ENCODE results near the gene KIF18A. TPM values are rescaled to one million over a fixed set of nuclear protein-coding genes. Genes with fewer than 3 reads are reported as not detected.
"Not testable (repeated sequence)": the region's sequence is repeated elsewhere in the genome, so short reads cannot be mapped to it uniquely, and the experiment has no call there.

The KIF18A gene
- 21.4 and 32.7 TPM in 2 replicates for total RNA-seq (2014; rRNA removed; shearing (Covaris generic))

- peak within 1 kb of the TSS; percentile 62 for H3K4me3 ChIP-seq (ENCODE audit: insufficient read depth, low read depth, low read length)
- peak; percentile 81 for DNase-seq
Measured at GRCh38 chr11:28107750-28108618, at the start of gene KIF18A, which contains the start of gene METTL15. Gene KIF18A (minus strand): TSS chr11:28108156. CDS start chr11:28097947, 10,209 bp downstream. Gene METTL15 (plus strand): TSS chr11:28108388. CDS start chr11:28113335, 4,947 bp downstream.

GRCh38 chr11:28153586-28153985 is 45.6 kb upstream of the KIF18A start:
- no peak overlapping the region for H3K4me3 ChIP-seq (ENCODE audit: insufficient read depth, low read depth, low read length)
- DNase-seq, result no peak
- H3K36me3 ChIP-seq (replicated peaks; ENCODE audit: control insufficient read depth, insufficient read depth, low read length), result no peaks in the 10 kb centered on the region
- H3K27me3 ChIP-seq (ENCODE audit: control insufficient read depth, insufficient read depth, low read length), result no peaks in the 10 kb centered on the region

More at GRCh38 chr11:28107750-28108618, at the start of gene KIF18A, which contains the start of gene METTL15:
- Histone ChIP-seq H3K36me3 (replicated peaks; ENCODE audit: control insufficient read depth, insufficient read depth, low read length) (no peaks in the 10 kb centered on the region), H3K27me3 (ENCODE audit: control insufficient read depth, insufficient read depth, low read length) (no peaks in the 10 kb centered on the region)

GRCh38 chr11:28152743-28153142 is 44.8 kb upstream of the KIF18A start:
- H3K27me3 ChIP-seq (ENCODE audit: control insufficient read depth, insufficient read depth, low read length), result no peaks in the 10 kb centered on the region
- no peak overlapping the region for H3K4me3 ChIP-seq (ENCODE audit: insufficient read depth, low read depth, low read length)
- no peaks in the 10 kb centered on the region for H3K36me3 ChIP-seq (replicated peaks; ENCODE audit: control insufficient read depth, insufficient read depth, low read length)
- DNase-seq, result no peak

DNA sequence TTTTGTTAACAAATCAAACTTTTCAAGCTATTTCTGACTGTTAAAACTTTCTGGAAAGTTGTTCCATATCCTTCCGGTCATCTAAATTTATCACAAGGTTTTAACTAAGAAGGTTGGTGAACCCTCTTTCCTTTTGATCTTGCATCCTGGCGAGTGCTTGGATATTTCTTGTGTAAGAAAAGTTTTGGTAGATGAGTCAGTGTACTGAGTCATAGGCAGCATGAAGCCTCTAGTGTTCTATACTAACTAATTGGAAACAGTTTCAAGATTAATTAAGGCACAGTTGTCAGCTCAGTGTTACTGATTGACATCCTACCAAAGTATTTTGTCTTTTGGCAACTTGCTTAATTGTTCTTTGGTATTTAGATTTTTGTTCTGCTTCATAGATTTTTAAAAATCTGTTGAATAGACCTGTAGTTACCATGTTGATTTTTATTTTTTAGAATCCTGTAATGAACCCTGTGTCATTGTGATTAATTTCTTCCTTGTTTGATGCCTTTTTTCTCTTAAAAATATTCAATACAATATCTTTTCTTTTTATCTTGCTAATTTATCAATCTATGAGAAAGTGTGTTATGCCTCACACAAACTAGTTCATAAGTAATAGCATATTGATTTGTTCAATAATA is 38.3 kb upstream of the KIF18A start:
- H3K36me3 ChIP-seq (replicated peaks; ENCODE audit: control insufficient read depth, insufficient read depth, low read length), result no peaks in the 10 kb centered on the region
- DNase-seq, result no peak

GRCh38 chr11:28144808-28145207 is 36.9 kb upstream of the KIF18A start:
- Histone ChIP-seq H3K4me3 (ENCODE audit: insufficient read depth, low read depth, low read length) (no peak overlapping the region), H3K27me3 (ENCODE audit: control insufficient read depth, insufficient read depth, low read length) (no peaks in the 10 kb centered on the region), H3K36me3 (replicated peaks; ENCODE audit: control insufficient read depth, insufficient read depth, low read length) (no peaks in the 10 kb centered on the region)
- no peak for DNase-seq

More for the DNA sequence above, 38.3 kb upstream of the KIF18A start:
- Histone ChIP-seq H3K27me3 (ENCODE audit: control insufficient read depth, insufficient read depth, low read length) (no peaks in the 10 kb centered on the region), H3K4me3 (ENCODE audit: insufficient read depth, low read depth, low read length) (no peak overlapping the region)

GRCh38 chr11:28142724-28143123 is 34.8 kb upstream of the KIF18A start:
- Histone ChIP-seq H3K36me3 (replicated peaks; ENCODE audit: control insufficient read depth, insufficient read depth, low read length) (no peaks in the 10 kb centered on the region), H3K4me3 (ENCODE audit: insufficient read depth, low read depth, low read length) (no peak overlapping the region), H3K27me3 (ENCODE audit: control insufficient read depth, insufficient read depth, low read length) (no peaks in the 10 kb centered on the region)
- DNase-seq, result no peak

DNA sequence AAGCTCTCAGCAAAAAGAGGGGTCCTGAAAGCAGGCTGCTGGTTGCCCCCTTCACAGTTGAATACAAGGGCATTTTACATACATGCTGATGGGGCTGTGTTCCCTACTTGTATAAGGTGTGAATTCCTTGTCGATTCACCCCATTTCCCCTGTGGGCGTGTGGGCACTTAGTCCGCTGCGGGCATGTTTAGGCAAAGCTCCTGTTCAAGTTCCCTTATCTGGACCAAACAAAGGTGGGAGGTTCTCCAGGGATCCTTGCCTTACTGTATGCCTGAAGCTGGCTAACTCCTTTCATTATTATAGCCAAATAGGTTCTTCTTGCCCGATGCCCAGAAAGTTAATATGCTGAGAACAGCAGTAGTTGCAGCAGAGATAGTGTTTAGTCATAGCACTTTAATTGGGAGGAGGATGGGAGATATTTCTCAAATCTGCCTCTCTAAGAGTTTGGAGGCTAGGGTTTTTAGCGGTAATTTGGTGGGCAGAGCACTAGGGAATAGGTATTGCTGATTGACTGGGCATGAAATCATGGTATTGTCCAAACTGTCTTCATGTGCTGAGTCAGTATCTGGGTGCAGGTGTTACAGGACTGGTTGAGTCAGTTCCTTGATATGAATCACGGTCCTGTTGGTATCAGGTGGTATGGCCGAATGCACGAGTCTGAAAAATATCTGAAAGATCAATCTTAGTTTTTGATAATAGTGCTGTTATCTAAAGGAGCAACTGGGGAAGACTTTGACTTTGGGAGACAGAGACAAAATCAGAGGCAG is 32.9 kb upstream of the KIF18A start:
- Histone ChIP-seq H3K4me3 (ENCODE audit: insufficient read depth, low read depth, low read length) (no peak overlapping the region), H3K27me3 (ENCODE audit: control insufficient read depth, insufficient read depth, low read length) (no peaks in the 10 kb centered on the region), H3K36me3 (replicated peaks; ENCODE audit: control insufficient read depth, insufficient read depth, low read length) (no peaks in the 10 kb centered on the region; the same call in 1 of the 2 replicates)
- DNase-seq, result no peak

DNA sequence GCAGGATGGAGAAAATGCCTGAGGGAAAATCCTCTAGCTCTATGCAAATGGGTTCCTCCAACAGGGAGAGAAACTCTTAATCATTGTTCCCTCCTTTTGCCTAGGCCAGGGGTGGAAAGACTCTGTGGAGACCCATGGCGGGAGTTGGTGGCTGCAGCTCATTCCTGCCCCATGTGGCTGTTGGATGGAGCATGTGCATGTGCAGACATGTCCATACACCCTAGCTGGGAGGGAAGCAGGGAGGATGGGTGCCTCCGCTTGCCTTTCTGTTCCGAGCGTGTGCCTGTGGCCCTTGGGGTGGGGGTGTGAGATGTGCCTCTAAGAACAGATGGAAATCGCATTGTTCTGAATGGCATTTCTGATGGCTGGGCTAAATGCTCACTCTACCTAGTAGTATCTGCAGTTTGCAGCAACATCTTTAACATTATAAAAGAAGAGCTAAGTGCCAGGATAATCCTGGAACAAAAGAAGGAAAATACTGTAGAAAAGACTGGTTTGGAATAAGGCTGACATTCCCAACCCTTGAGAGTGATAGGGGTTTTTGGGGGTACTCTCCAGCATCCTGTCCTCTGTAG is 32.0 kb upstream of the KIF18A start:
- H3K36me3 ChIP-seq (replicated peaks; ENCODE audit: control insufficient read depth, insufficient read depth, low read length), result no peaks in the 10 kb centered on the region; the same call in 1 of the 2 replicates
- no peaks in the 10 kb centered on the region for H3K27me3 ChIP-seq (ENCODE audit: control insufficient read depth, insufficient read depth, low read length)
- no peak overlapping the region for H3K4me3 ChIP-seq (ENCODE audit: insufficient read depth, low read depth, low read length)
- no peak for DNase-seq

- Histone ChIP-seq H3K27me3 (ENCODE audit: control insufficient read depth, insufficient read depth, low read length) (no peaks in the 10 kb centered on the region), H3K4me3 (ENCODE audit: insufficient read depth, low read depth, low read length) (no peak overlapping the region), H3K36me3 (replicated peaks; ENCODE audit: control insufficient read depth, insufficient read depth, low read length) (peaks cover 1% of the 10 kb centered on the region; the same call in 1 of the 2 replicates)
- no peak for DNase-seq
Measured at GRCh38 chr11:28137832-28138231, 29.9 kb upstream of the KIF18A start.

DNA sequence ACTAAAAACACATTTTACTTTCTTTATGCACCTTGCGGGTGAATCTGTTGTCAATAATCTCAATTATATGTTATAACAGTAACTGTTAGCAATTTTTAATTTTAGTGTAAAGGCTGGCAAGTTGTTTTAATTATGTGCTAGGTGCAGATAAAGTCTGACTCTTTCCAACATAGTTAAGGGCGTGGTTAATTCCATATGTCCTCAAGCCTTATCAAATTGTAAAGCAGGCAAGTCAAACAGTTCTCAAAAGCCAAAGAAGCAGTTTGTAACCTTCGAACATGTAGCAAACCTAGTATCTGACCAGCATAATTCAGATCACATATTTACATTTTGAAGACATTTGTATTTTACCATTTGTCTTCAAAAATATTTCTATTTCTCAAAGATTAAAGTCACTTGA is 29.4 kb upstream of the KIF18A start:
- Histone ChIP-seq H3K4me3 (ENCODE audit: insufficient read depth, low read depth, low read length) (no peak overlapping the region), H3K36me3 (replicated peaks; ENCODE audit: control insufficient read depth, insufficient read depth, low read length) (peaks cover 1% of the 10 kb centered on the region; the same call in 1 of the 2 replicates), H3K27me3 (ENCODE audit: control insufficient read depth, insufficient read depth, low read length) (no peaks in the 10 kb centered on the region)
- no peak for DNase-seq

- not testable (repeated sequence) for H3K4me3 ChIP-seq (ENCODE audit: insufficient read depth, low read depth, low read length); H3K36me3 ChIP-seq (replicated peaks; ENCODE audit: control insufficient read depth, insufficient read depth, low read length); DNase-seq; H3K27me3 ChIP-seq (ENCODE audit: control insufficient read depth, insufficient read depth, low read length)
Measured at GRCh38 chr11:28136157-28136556, 28.2 kb upstream of the KIF18A start.

DNA sequence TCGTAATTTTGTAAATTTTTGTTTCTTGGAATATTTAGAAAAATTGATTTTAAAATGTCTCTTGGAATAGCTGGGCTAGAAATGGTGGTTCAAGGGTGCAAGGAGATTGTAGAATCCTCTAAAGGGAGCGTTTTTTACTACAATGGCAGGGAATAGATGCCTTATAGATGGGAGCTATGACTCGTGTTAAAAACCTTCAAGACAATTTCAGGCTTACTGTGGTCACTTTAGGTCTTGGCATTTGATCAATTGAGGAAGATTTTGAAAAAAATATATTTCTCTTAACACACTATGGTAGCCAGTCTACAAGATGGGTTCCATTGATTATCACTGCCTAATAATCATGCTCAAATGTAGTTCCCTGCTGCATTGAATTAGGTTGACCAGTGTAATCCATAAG is 25.2 kb upstream of the KIF18A start:
- H3K27me3 ChIP-seq (ENCODE audit: control insufficient read depth, insufficient read depth, low read length), result no peaks in the 10 kb centered on the region
- DNase-seq, result no peak
- peaks cover 1% of the 10 kb centered on the region; the same call in 1 of the 2 replicates for H3K36me3 ChIP-seq (replicated peaks; ENCODE audit: control insufficient read depth, insufficient read depth, low read length)
- H3K4me3 ChIP-seq (ENCODE audit: insufficient read depth, low read depth, low read length), result no peak overlapping the region

- peaks cover 1% of the 10 kb centered on the region; the same call in 1 of the 2 replicates for H3K36me3 ChIP-seq (replicated peaks; ENCODE audit: control insufficient read depth, insufficient read depth, low read length)
- H3K4me3 ChIP-seq (ENCODE audit: insufficient read depth, low read depth, low read length), result no peak overlapping the region
- DNase-seq, result no peak
- H3K27me3 ChIP-seq (ENCODE audit: control insufficient read depth, insufficient read depth, low read length), result no peaks in the 10 kb centered on the region
Measured at GRCh38 chr11:28132548-28132947, 24.6 kb upstream of the KIF18A start.

DNA sequence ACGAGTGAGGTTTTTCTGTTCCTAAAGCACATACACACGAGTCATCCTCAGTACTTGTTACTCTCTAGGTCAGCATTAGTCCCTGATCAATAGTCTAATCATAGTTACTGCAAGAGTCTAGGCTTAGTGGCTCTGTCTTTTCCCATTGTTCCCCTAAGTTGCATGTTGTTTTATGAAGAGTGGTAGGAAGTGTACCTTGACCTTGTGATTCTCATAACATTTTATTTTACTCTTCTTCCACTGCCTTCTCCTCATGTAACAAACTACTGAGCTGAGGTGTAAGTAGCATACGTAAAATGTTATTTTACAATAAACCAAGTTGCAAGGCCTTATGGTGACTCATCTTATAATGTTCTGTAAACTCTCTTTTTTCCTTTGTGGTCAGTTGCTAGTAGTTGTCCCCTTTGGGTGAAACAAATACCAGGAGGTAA is 15.2 kb upstream of the KIF18A start:
- DNase-seq, result no peak
- Histone ChIP-seq H3K36me3 (replicated peaks; ENCODE audit: control insufficient read depth, insufficient read depth, low read length) (no peaks in the 10 kb centered on the region), H3K4me3 (ENCODE audit: insufficient read depth, low read depth, low read length) (no peak overlapping the region), H3K27me3 (ENCODE audit: control insufficient read depth, insufficient read depth, low read length) (no peaks in the 10 kb centered on the region)

Data from H7 (cell line).